ENCODE results near the gene UVRAG.

Gene UVRAG

DNA sequence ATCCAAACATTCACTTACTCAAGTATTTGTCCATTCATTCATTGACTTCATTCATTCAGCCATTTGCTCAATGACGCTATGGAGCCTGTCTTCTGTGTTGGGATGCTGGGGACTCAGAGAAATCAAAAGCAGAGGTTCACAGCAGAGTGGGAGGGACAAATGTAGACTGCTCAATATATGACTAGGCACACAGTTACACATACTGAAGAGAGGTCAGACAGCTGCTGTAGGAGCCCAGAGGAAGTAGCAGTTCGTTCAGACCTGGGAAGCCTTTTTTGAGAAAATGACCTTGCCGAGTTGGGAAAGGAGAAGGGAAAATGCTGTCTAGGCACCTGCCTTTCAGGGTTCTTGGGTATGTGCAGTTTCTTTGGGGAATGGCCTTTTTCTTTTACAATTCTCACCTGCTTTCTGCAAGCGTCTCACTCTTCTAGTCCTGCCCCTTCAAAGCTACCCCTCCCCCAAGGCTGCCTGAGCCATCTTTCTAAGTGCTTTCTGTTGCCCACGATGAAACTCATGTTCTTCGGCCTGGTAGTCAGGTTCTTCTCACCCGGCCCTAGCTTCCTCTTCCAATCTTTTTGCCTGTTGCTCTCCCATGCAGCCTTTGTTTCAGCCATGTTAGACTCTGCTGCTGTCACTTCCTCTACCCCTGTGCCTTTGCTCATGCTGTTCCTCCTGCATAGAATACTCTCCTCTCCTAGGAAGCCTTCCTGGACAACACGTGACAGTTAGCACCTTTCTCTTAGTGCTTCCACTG, 4.2 kb upstream of the UVRAG start:
- no peak for DNase-seq

DNA sequence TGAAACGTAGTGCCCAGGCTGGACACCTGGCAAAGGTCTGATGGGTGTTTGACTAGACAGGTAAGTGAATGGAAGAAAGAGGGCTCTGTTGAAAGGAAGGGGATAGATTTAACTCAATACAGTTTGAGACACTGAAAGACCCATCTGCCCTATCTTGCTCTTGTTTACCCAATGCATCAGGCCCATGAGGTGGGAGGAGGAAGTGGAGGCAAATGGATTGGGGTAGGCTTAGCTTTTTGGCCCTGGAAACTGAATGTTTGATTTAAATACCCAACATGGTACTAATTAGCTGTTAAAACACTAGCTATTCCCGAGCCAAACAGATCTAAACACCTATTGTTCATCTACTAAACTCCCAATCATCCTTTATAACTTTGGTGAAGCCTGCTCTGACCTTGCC, 3.5 kb upstream of the UVRAG start:
- no peak for DNase-seq

DNA sequence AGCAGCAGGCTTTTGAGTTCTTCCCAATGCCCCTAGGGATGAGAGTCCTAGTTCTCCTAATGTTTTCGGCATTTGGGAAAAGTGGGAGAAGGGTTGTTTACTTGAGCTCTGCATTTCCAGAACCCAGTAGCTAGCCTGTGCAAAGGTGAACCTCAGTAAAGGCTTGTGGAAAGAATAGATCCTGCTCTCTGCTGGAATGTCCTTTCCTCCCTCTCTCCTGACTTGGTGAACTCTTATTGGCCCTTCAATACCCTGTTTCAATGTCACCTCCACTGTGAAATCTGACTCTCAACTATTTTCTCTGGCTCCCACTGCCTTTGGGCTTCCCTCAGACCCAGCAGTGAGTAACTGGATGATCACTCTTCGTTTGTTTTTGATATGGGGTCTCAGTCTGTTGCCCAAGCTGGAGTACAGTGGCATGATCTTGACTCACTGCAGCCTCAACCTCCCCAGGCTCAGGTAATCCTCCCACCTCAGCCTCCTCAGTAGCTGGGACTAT, 2.4 kb upstream of the UVRAG start:
- DNase-seq, result no peak

DNA sequence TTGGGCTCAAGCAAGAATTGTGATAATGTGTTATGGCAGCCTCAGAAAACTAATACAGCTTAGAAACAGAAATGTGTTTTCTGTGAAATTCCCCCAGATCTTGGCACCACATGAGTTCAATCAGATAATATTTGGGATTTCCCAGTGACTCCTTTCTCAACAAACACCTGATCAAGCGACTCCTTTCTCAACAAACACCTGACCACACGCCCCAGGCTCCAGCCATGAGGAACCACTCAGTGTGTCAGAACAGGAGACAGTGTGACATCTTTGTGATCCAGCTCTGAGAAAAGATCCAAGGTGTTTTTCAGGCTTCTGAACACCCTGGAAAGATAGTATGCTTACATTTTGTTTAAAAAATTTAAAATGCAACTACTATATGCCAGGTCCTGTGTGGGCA, 1.9 kb upstream of the UVRAG start:
- DNase-seq, result no peak

DNA sequence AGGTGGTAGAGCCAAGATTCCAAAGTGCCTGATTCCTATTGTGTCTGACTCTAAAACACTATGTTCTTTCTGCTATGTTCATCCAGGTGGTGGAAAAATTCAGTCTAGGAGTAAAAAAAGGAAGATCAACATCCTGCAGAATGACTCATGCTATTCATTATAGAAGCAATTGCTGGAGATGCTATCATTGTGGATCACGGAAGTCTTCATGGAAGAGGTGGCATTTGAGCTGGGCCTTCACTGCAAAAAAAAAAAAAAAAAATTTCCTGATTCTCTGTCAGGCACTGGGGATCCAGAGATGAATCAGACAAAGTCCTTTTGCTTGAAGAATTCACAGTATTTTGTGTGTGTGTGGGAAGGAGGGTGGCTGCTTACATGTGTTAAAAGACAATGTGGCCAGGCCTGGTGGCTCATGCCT, 1.4 kb upstream of the UVRAG start:
- no peak for DNase-seq

DNA sequence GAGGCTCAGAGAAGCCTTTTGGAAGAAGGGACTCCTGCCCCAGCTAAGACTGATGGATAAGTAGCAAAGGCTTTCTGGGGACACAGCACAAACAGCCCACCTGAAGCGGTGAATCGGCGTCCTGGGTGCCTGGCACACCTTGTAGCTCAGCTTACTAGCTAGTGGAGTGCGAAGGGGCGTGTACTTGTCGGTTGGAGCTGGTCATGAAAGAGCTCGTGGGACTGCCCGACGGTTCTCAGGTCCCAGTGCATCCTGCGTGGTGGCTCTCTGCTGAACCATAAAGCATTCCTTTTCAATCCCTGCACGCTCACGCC, 690 bp upstream of the UVRAG start:
- DNase-seq, result no peak

DNA sequence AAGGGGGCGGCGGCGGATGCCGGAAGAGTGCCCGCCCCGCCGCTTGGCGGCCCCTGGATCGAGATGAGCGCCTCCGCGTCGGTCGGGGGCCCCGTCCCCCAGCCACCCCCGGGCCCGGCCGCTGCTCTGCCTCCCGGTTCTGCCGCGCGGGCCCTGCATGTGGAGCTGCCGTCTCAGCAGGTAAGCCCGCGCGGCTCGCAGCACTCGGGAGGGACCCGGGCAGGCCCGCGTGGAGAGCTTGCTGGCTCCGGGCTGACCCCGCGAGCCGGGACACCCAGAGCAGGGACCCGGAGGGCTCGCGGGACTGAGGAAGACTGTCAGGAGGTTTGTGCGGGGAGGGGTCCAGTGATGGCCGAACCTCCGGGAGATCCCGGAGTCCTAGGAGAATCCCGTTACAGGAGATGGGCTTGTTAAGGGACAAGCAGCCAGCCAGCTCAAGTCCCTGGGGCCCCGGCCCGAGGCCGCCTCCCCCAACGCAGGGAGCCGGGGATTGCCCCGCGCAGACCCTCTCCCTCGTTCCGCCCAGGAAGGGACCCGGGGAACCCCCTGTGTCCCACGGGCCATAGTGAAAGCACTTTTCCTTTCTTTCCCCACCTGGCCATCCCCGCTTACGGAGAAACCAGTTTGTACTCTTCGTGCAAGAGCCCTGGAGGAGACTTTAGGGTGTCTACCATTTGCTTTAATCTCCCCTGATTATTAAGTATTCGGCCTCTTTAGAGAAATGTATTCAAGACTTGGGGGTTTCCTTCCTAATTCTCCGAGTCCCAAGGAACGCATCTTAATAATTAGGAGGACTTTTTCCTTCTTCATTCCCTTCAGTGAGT, 547 bp downstream of the UVRAG start:
- DNase-seq, result peak; percentile 22 to 59 (median 40)

DNA sequence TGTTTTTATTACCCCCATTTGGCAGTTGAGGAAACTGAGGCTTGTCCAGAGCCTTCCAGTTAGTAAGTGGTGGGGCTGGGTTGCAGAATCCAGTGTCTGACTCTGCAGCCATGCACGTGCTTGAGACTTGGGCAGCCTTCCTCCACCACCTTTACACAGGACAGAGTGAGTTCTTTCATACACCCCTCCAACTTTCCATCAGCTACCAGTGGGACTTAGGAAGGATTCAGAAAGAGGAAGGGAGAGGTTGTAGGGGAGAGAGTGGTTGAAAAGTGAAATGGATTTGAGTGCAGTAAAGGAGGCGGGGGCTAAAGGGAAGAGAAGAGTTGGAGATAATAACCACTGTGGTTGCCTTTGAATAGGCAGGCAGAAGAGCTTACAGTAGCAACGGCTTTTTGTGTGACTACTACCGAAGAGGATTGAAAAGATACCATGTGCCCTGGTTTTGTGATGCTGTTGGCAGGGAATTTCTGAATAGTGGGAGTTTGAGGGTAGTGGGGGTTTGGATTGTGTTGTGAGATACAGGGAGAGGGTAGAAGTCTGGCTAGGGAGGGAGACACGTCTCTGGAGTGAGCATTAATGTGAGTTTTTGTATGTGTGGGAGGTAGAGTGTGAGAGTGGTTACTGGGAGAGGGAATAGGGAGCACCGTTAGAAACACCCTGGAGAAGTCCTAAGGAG, 1.7 kb downstream of the UVRAG start:
- peak in 1 of 5 experiments; percentile 59 for DNase-seq

DNA sequence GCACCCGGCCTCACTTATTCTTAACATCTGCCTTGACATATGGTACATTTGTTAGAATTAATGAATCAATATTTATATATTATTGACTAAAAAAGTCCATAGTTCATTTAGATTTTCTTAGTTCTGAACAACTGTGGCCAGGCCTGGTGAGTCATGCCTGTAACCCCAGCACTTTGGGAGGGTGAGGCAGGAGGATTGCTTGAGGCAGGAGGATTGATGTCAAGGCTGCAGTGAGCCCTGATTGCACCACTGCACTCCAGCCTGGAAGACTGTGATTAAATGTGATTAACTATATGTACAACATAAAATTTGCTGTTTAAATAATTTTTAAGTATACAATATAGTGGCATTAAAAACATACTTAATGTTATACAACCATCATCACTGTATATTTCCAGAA, 5.6 kb downstream of the UVRAG start:
- DNase-seq, result no peak

DNA sequence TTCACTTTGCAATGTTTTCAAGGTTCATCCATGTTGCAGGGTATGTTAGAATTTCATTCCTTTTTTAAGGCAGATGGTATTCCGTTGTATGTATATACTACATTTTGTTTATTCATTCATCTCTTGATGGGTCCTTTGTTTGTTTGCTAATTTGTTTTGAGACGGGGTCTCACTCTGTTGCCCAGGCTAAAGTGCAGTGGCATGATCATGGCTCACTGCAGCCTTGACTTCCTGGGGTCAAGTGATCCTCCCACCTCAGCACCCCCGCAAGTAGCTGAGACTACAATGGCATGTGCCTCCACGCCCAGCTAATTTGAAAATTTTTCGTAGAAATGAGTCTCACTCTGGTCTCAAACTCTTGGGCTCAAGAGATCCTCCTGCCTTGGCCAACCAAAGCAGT, 6.2 kb downstream of the UVRAG start:
- no peak for DNase-seq

DNA sequence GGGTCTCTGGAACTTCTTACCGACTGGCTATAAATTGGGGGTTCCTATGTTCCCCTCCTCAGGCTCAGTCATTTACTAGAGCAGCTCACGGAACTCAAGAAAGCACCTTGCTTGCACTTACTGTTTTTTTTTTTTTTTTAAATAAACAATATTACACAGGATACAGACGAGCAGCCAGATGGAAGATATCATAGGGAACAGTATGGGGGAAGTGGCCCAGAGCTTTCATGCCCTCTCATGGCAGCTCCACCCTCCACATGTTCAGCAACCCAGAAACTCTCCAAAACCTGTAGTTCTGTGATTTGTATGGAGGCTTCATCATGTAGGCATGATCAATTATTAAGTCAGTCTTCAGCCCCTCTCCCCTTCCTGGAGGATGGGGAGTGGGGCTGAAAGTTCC, 7.5 kb downstream of the UVRAG start:
- no peak for DNase-seq

DNA sequence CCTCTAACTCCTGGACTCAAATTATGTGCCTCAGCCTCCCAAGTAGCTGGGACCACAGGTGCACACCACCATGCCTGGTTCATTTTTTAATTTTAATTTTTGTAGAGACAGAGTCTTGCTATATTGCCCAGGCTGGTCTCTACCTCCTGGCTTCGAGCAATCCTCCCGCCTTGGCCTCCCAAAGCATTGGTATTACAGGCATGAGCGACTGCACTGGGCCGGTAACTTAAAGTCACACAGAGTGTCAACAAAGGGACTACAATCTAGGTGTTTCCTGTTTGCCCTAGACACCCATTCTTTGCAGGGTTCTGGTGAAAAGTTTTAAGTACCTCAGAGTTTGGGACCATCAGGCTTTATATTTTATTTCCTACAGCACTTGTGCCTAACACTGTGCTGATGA, 8.4 kb downstream of the UVRAG start:
- no peak for DNase-seq

DNA sequence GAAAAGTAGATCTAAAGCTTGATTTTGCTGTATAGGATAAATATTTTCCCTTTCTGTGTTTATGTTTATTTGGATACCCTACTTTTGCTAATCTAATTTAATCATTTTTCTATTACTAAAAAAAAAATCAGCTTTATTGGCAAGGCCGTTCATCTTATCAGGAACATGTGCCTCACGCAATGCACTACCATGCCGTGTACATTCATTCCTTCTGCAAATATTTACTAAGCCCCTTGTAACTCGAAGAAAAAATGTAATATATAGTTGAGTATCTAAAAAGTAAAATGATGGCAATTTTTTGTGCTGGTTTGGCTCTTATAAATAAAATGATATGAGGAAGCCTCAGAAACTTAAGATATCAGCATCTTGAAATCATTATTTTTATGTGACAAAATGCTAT, 8.9 kb downstream of the UVRAG start:
- DNase-seq, result no peak

DNA sequence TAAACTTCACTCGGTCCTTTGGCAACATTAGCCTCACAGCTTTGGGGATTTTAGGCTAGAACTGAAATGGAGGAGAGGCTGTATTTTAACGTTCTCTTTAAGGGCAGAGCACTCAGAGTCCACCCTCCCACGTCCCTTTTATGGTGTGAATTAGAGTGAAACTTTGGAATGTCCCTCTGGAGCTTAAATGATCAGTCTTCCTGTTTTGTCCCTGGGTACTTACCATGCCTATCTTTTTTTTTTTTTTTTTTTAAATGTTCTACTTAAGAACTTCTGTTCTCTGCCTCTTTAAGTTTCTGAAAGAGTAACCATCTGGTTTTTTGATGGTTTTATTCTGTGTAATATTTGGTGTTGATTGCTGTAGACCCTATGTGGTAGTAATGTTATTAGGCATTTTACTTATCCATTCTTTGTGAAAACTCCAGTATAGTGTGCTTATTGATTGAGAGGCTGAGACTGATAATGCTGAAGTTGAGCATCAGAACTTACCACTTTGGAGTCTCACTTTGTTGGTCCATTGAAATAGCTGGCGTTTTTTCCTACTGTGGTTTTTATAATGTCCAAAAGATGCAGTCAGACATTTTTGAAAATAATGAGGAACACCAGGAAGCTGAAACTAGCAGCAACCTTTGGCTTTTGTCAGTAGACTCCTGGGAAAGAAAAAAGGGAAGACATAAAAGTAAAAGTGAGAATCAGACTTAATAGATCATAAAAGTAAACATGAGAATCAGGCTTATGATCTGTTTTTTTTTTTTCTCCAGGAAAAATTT, 11.6 kb downstream of the UVRAG start:
- no peak for DNase-seq

DNA sequence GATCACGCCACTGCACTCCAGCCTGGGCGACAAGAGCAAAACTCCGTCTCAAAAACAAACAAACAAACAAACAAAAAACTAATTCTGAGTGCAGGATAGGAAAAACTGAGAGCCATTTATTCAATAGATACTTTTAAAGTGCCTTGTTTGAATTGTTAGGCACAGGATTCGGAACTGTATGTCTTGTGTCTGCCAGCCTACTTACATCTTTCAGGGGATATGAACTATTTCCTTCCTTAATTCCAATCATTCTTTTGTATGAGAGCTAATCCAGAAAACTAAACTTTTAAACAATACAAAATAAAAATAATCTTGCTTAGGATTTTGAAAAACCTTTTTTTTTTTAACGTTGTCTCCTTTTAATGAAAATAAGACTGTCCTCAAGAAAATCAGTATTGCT, 12.6 kb downstream of the UVRAG start:
- no peak for DNase-seq

DNA sequence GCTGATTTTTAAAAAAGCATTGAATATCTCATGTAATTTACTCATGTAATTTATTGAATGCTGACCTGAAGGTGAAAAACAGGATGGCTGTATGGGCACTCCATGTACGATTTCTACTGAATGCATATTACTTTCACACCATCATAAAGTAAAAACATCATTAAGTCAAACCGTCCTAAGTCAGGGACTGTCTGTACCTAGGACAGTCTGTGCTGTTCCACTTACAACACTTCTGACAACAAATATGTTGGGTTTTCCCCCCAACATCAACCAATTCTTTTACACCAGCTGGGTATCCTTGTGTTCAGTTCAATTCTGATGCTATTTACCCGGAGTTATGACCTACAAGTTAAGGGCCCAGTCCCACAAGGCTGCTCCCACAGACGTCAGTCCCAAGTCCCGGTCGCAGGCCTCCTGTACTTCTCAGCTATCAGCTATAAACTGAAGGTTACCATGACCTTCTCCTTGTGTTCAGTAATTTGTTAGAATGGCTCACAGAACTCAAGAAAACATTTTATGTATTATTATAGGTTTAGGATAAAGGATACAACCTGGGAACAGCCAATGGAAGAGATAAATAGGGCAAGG, 17.0 kb downstream of the UVRAG start:
- DNase-seq, result no peak

DNA sequence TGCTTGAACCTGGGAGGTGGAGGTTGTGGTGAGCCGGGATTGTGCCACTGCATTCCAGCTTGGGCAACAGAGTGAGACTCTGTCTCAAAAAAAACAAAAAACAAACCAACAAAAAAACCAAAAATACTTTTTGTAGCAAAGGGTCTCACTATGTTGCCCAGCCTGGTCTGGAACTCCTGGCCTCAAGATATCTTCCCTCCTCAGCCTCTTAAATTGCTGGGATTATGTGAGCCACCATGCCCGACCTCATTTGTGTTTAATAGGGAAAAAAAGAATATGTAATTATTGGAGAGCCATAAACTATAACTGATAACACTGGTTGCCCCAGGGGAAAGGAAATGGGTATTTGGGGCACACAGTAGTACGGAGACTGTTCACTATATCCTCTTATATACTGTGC, 19.7 kb downstream of the UVRAG start:
- no peak for DNase-seq

DNA sequence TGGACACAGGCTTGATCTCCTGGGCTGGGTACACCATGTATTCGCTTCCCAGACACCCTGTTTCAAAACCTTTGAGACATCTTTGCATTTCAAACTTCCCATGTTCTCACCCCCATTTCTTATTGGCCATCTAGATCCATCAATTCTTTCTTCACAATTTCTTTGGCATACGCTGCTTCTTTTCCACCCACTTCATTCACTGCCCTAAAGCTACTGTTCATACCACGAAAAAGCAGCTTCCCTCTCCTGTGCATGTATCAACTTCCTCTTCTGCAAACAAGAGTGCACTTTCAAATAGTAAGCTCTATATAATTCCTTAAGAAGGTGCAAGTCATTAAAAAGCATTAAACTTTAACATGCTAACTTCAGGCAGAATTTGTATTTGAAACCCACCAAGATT, 21.4 kb downstream of the UVRAG start:
- no peak for DNase-seq

DNA sequence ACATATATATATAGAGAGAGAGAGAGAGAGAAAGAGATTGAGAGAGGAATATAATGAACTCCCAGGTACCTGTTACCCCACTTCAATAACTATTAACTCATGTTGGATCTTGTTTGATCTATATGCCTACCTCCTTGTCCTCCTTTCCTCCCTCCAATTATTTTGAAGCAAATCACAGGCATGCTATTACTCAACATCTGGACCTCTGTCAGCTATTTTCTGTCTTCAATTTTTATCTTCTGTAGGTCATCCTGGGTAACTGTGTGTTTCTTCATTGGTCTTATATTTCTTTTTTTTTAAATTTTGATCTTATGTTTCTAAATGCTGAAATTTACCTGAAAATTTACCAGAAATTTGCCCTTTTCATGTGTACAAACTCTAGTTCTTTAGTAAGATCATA, 24.8 kb downstream of the UVRAG start:
- no peak for DNase-seq

DNA sequence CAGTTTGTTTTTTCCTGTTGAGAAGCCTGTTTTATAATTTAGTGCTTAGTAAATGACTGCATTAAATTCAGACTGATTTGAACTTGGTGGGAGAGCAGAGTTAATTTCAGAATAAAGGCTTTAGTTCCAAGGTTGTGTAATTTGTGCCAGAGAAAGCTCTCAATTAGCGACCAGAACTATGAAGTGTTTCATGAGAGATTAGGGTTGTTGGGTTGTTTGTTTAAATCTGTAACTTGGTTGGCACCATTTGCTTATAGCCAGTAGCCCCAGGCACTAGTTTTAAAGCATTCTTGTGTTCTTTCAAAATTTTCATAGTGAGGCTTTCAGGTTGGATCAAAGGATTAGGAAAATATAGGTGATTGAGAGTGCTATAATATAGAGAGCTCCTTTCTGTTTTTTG, 25.5 kb downstream of the UVRAG start:
- DNase-seq, result no peak

DNA sequence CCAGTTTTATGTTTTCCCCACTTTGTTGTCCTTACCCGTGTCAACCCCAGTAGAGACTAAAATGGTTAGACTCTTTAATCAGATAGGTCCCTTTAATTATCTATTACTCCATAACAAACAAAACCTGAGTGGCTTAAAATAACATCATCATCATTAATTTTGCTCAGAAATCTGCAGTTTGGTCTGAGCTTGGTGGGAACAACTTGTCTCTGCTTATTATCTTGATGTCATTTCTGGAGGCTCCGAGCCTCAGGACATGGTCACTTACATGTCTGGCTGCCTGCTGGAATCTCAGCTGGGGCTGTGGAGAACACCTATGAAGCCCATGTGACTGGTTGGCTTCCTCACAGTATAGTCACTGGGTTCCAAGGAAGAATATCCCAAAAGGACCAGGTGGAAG, 26.7 kb downstream of the UVRAG start:
- no peak for DNase-seq

DNA sequence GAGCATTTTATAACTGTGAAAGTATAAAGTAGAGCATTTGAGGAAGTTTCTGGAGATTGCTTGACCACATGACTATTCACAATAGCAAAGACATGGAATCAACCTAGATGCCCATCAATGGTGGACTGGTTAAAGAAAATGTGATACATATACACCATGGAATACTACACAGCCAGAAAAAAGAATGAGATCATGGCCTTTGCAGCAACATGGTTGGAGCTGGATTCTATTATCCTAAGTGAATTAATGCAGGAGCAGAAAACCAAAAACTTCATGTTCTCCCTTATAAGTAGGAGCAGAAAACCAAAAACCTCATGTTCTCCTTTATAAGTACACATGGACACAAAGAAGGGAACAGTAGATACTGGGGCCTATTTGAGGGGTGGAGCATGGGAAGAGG, 30.3 kb downstream of the UVRAG start:
- DNase-seq, result no peak

DNA sequence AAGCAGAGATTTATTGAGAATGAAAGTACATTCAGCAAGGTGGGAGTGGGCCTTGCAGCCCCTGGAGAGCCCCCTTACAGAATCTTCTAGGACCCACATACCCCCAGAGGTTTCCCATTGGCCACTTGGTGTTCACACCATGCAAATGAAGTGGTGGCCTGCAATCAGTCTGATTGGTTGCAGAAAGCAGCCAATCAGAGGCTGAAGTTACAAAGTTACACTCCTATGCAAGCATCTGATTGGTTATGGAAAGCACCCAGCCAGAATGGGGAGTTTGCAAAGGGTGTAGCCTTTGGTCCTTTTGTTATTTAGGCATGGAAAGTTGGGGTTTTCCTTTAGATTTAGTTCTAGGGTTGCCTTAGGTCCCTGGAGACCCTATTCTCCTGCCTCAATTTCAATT, 34.9 kb downstream of the UVRAG start:
- DNase-seq, result no peak
